ENCODE measurements around the gene MGA. TPM values are rescaled to one million over a fixed set of nuclear protein-coding genes. Genes with fewer than 3 reads are reported as not detected.

The MGA gene
- total RNA-seq, 2 donors from 2014 or later = 58.5 to 62.6 TPM

GRCh38 chr15:41792000-41792637, 131.9 kb downstream of the MGA start:
- peaks cover 8% of the 10 kb centered on the region for H3K4me1 ChIP-seq (ENCODE audit: control insufficient read depth, insufficient read depth, low read length)
- Mint-ChIP-seq H3K4me1 (peaks cover 33% of the 10 kb centered on the region), H3K27me3 (ENCODE audit: insufficient read depth) (no peaks in the 10 kb centered on the region), H3K36me3 (ENCODE audit: low read depth) (no peaks in the 10 kb centered on the region), H3K27ac (no peak overlapping the region), H3K9me3 (no peaks in the 10 kb centered on the region), H3K4me3 (no peak overlapping the region)
- H3K36me3 ChIP-seq (ENCODE audit: control insufficient read depth, insufficient read depth, low read length) = no peaks in the 10 kb centered on the region
- no peak for DNase-seq
- 93 to 100% methylated on average over 4 to 5 of the region's 5 CpGs for WGBS, 2 experiments (ENCODE audit: insufficient coverage in 1 of 2, insufficient read length in 1 of 2)
- TF ChIP-seq CTCF (conservative IDR thresholded peaks at IDR 0.05) = no peak
- no peak overlapping the region for H3K4me3 ChIP-seq (ENCODE audit: low read length)
- no peaks in the 10 kb centered on the region for H3K27me3 ChIP-seq (ENCODE audit: control insufficient read depth, insufficient read depth, low read length, poor library complexity, severe bottlenecking)
- H3K9me3 ChIP-seq (ENCODE audit: control insufficient read depth, low read length) = no peaks in the 10 kb centered on the region
- H3K9ac ChIP-seq (ENCODE audit: extremely low read depth, low read length, poor library complexity, severe bottlenecking) = no peak overlapping the region
- H3K27ac ChIP-seq (ENCODE audit: low read depth, low read length) = no peak overlapping the region

GRCh38 chr15:41794081-41794480, 133.9 kb downstream of the MGA start:
- WGBS, 2 experiments (ENCODE audit: insufficient coverage in 1 of 2, insufficient read length in 1 of 2) = 95 to 96% methylated on average over 3 to 4 of the region's 4 CpGs
- Histone ChIP-seq H3K4me3 (ENCODE audit: low read length) (no peak overlapping the region), H3K9me3 (ENCODE audit: control insufficient read depth, low read length) (no peaks in the 10 kb centered on the region), H3K27ac (ENCODE audit: low read depth, low read length) (no peak overlapping the region), H3K4me1 (ENCODE audit: control insufficient read depth, insufficient read depth, low read length) (peaks cover 8% of the 10 kb centered on the region), H3K9ac (ENCODE audit: extremely low read depth, low read length, poor library complexity, severe bottlenecking) (no peak overlapping the region), H3K27me3 (ENCODE audit: control insufficient read depth, insufficient read depth, low read length, poor library complexity, severe bottlenecking) (no peaks in the 10 kb centered on the region), H3K36me3 (ENCODE audit: control insufficient read depth, insufficient read depth, low read length) (no peaks in the 10 kb centered on the region)
- Mint-ChIP-seq H3K4me3 (no peak overlapping the region), H3K27ac (no peak overlapping the region), H3K9me3 (no peaks in the 10 kb centered on the region), H3K27me3 (ENCODE audit: insufficient read depth) (no peaks in the 10 kb centered on the region), H3K36me3 (ENCODE audit: low read depth) (no peaks in the 10 kb centered on the region), H3K4me1 (peaks cover 26% of the 10 kb centered on the region)
- no peak for DNase-seq
- TF ChIP-seq CTCF (conservative IDR thresholded peaks at IDR 0.05) = no peak

- no peak overlapping the region for H3K27ac Mint-ChIP-seq
- H3K9ac ChIP-seq (ENCODE audit: extremely low read depth, low read length, poor library complexity, severe bottlenecking) = no peak overlapping the region
- WGBS, 2 experiments (ENCODE audit: insufficient coverage in 1 of 2, insufficient read length in 1 of 2) = 96 to 98% methylated on average over 10 of the region's 10 CpGs
- no peak for DNase-seq
- peaks cover 4% of the 10 kb centered on the region for H3K4me1 Mint-ChIP-seq
- H3K4me3 ChIP-seq (ENCODE audit: low read length) = no peak overlapping the region
- H3K27ac ChIP-seq (ENCODE audit: low read depth, low read length) = no peak overlapping the region
- H3K36me3 ChIP-seq (ENCODE audit: control insufficient read depth, insufficient read depth, low read length) = no peaks in the 10 kb centered on the region
- H3K9me3 ChIP-seq (ENCODE audit: control insufficient read depth, low read length) = no peaks in the 10 kb centered on the region
- H3K9me3 Mint-ChIP-seq = no peaks in the 10 kb centered on the region
- peaks cover 12% of the 10 kb centered on the region for H3K36me3 Mint-ChIP-seq (ENCODE audit: low read depth)
- H3K27me3 ChIP-seq (ENCODE audit: control insufficient read depth, insufficient read depth, low read length, poor library complexity, severe bottlenecking) = no peaks in the 10 kb centered on the region
- H3K4me3 Mint-ChIP-seq = no peak overlapping the region
- H3K4me1 ChIP-seq (ENCODE audit: control insufficient read depth, insufficient read depth, low read length) = no peaks in the 10 kb centered on the region
- no peaks in the 10 kb centered on the region for H3K27me3 Mint-ChIP-seq (ENCODE audit: insufficient read depth)
- no peak for TF ChIP-seq CTCF (conservative IDR thresholded peaks at IDR 0.05)
Measured at GRCh38 chr15:41795996-41796856, 136.0 kb downstream of the MGA start.
